Hypothalamus (tissue), 51 donors: ENCODE measurements around the gene MAGEA11.
"Not testable (repeated sequence)": the region's sequence is repeated elsewhere in the genome, so short reads cannot be mapped to it uniquely, and the experiment has no call there.

Experiments used
- DNase-seq, 51 donors: peaks; one replicate each; lab custom pipeline; 2025; lab: John Stamatoyannopoulos, UW

The MAGEA11 gene

GRCh38 chrX:149716632-149717031 lies 4.8 kb downstream of the MAGEA11 start:
- DNase-seq, result no peak

GRCh38 chrX:149717803-149718202 lies 5.9 kb downstream of the MAGEA11 start:
- no peak for DNase-seq

- no peak for DNase-seq
These were observed 6.9 kb downstream of the MAGEA11 start for GRCh38 chrX:149718757-149719156.

GRCh38 chrX:149720021-149720689 lies 8.3 kb downstream of the MAGEA11 start:
- DNase-seq, result no peak

GRCh38 chrX:149721241-149721640 lies 9.4 kb downstream of the MAGEA11 start:
- not testable (repeated sequence) for DNase-seq

GRCh38 chrX:149721778-149722177 lies 9.9 kb downstream of the MAGEA11 start:
- no peak for DNase-seq

- not testable (repeated sequence) for DNase-seq
These were observed 11.8 kb downstream of the MAGEA11 start for GRCh38 chrX:149723583-149724118.

GRCh38 chrX:149727308-149727707 lies 15.4 kb downstream of the MAGEA11 start:
- DNase-seq, result not testable (repeated sequence)

- not testable (repeated sequence) for DNase-seq
These were observed 30.4 kb downstream of the MAGEA11 start for GRCh38 chrX:149742269-149742668.

GRCh38 chrX:149746390-149747007 lies 34.6 kb downstream of the MAGEA11 start:
- DNase-seq, result not testable (repeated sequence)

GRCh38 chrX:149757206-149758067 lies 45.6 kb downstream of the MAGEA11 start:
- no peak for DNase-seq

GRCh38 chrX:149758068-149758714 lies 46.3 kb downstream of the MAGEA11 start:
- no peak for DNase-seq

- not testable (repeated sequence) for DNase-seq
These were observed 46.8 kb downstream of the MAGEA11 start for GRCh38 chrX:149758715-149759078.

GRCh38 chrX:149759824-149760223 lies 48.0 kb downstream of the MAGEA11 start:
- no peak for DNase-seq

GRCh38 chrX:149760965-149761364 lies 49.1 kb downstream of the MAGEA11 start:
- DNase-seq, result no peak

GRCh38 chrX:149761858-149762674 lies 50.2 kb downstream of the MAGEA11 start:
- not testable (repeated sequence) for DNase-seq

- DNase-seq, result no peak
These were observed 51.1 kb downstream of the MAGEA11 start for GRCh38 chrX:149762696-149763614.
